Cardiac fibroblast (primary cell): ENCODE measurements around the gene CCDC152.

Experiments used
- DNase-seq, 2 donors: peaks; one replicate each; pipeline versions ENCODE4 v3.0.0 to v3.0.0-alpha.2; 2010; ENCODE audit warnings: low read depth in 2 of 2
- H3K4me3 ChIP-seq, 2 donors: replicated peaks in 1 of 2; 1 replicate in 1 of 2; 2 replicates in 1 of 2; pipeline ENCODE4 v1.5.1; 2011; ENCODE audit warnings: low read depth in 2 of 2, low read length in 2 of 2, mild to moderate bottlenecking in 2 of 2, moderate library complexity in 1 of 2
- CTCF ChIP-seq: IDR thresholded peaks from one replicate; pipeline ENCODE4 v1.5.1; 2011; ENCODE audit warnings: low read depth, mild to moderate bottlenecking, low read length, inconsistent platforms

The CCDC152 gene

GRCh38 chr5:42836070-42836769, 79.6 kb downstream of the CCDC152 start:
- TF ChIP-seq CTCF = no peak

GRCh38 chr5:42837601-42838000, 81.0 kb downstream of the CCDC152 start:
- TF ChIP-seq CTCF = no peak
- H3K4me3 ChIP-seq = no peak overlapping the region
- DNase-seq = no peak

More at GRCh38 chr5:42836070-42836769, 79.6 kb downstream of the CCDC152 start:
- no peak overlapping the region for H3K4me3 ChIP-seq
- no peak for DNase-seq

GRCh38 chr5:42839196-42839595, 82.6 kb downstream of the CCDC152 start:
- no peak overlapping the region for H3K4me3 ChIP-seq
- DNase-seq = no peak
- no peak for TF ChIP-seq CTCF

GRCh38 chr5:42840269-42840668, 83.7 kb downstream of the CCDC152 start:
- H3K4me3 ChIP-seq = no peak overlapping the region
- peak; percentile 86 to 97 for DNase-seq
- no peak for TF ChIP-seq CTCF

GRCh38 chr5:42840842-42841567, 84.4 kb downstream of the CCDC152 start:
- TF ChIP-seq CTCF = no peak
- no peak overlapping the region for H3K4me3 ChIP-seq
- no peak for DNase-seq

- H3K4me3 ChIP-seq = no peak overlapping the region
- no peak for TF ChIP-seq CTCF
- peak in 1 of 2 donors; percentile 66 for DNase-seq
Observed at GRCh38 chr5:42842921-42843641, 86.5 kb downstream of the CCDC152 start.
